H9 (cell line): ENCODE measurements around the gene MTOR. TPM values are rescaled to one million over a fixed set of nuclear protein-coding genes. Genes with fewer than 3 reads are reported as not detected.

Experiments
- DNase-seq: peaks from one replicate; pipeline ENCODE4 v3.0.0-alpha.2; 2017
- H2AFZ ChIP-seq: one replicate; pipeline ENCODE4 v1.6.1; 2013; ENCODE audit warnings: mild to moderate bottlenecking, low read length, control low read depth, moderate library complexity
- H2AK5ac ChIP-seq: 2 replicates; pipeline ENCODE4 v1.6.1; 2013; ENCODE audit warnings: low read length, control low read depth, mixed read lengths; ENCODE audit not compliant: insufficient read length
- H2BK120ac ChIP-seq: one replicate; pipeline ENCODE4 v1.6.1; 2013; ENCODE audit warnings: low read depth, mild to moderate bottlenecking, low read length, control low read depth, inconsistent platforms; ENCODE audit not compliant: poor library complexity, severe bottlenecking
- H2BK12ac ChIP-seq: 2 replicates; pipeline ENCODE4 v1.6.1; 2013; ENCODE audit warnings: low read length, control low read depth, mixed read lengths, low read depth; ENCODE audit not compliant: insufficient read length
- H2BK15ac ChIP-seq: 2 replicates; pipeline ENCODE4 v1.6.1; 2013; ENCODE audit warnings: low read depth, low read length, control low read depth
- H2BK20ac ChIP-seq: one replicate; pipeline ENCODE4 v1.6.1; 2013; ENCODE audit warnings: low read depth, mild to moderate bottlenecking, low read length, control low read depth, inconsistent platforms; ENCODE audit not compliant: poor library complexity, severe bottlenecking
- H2BK5ac ChIP-seq: 2 replicates; pipeline ENCODE4 v1.6.1; 2013; ENCODE audit warnings: low read length, control low read depth, mixed read lengths; ENCODE audit not compliant: insufficient read length
- H3K14ac ChIP-seq: 2 replicates; pipeline ENCODE4 v1.6.1; 2013; ENCODE audit warnings: low read length, control low read depth; ENCODE audit not compliant: insufficient read depth
- H3K18ac ChIP-seq: 2 replicates; pipeline ENCODE4 v1.6.1; 2013; ENCODE audit warnings: low read depth, mild to moderate bottlenecking, mixed read lengths, low read length, control low read depth; ENCODE audit not compliant: insufficient read length
- H3K23ac ChIP-seq: 2 replicates; pipeline ENCODE4 v1.6.1; 2013; ENCODE audit warnings: low read length, control low read depth, mixed read lengths, low read depth; ENCODE audit not compliant: insufficient read length
- H3K23me2 ChIP-seq: 2 replicates; pipeline ENCODE4 v1.6.1; 2013; ENCODE audit warnings: low read depth, mild to moderate bottlenecking, mixed read lengths, low read length, control low read depth; ENCODE audit not compliant: insufficient read length, poor library complexity, severe bottlenecking
- H3K27ac ChIP-seq: 2 replicates; pipeline ENCODE4 v1.5.1; 2013; ENCODE audit warnings: low read length, control low read depth, mixed read lengths, low read depth; ENCODE audit not compliant: insufficient read length
- H3K27me3 ChIP-seq: 2 replicates; pipeline ENCODE4 v1.6.1; 2013; ENCODE audit warnings: low read length, control low read depth, inconsistent platforms; ENCODE audit not compliant: insufficient read depth
- H3K4ac ChIP-seq: 2 replicates; pipeline ENCODE4 v1.6.1; 2013; ENCODE audit warnings: low read depth, mild to moderate bottlenecking, control low read depth, inconsistent platforms, low read length, moderate library complexity
- H3K4me1 ChIP-seq: 2 replicates; pipeline ENCODE4 v1.6.1; 2013; ENCODE audit warnings: low read length, control low read depth, inconsistent platforms; ENCODE audit not compliant: insufficient read depth
- H3K4me2 ChIP-seq: 2 replicates; pipeline ENCODE4 v1.6.1; 2013; ENCODE audit warnings: low read length, control low read depth, mixed read lengths; ENCODE audit not compliant: insufficient read length, insufficient read depth
- H3K56ac ChIP-seq: 2 replicates; pipeline ENCODE4 v1.6.1; 2013; ENCODE audit warnings: low read depth, mild to moderate bottlenecking, mixed read lengths, low read length, control low read depth; ENCODE audit not compliant: insufficient read length
- H3K79me1 ChIP-seq: 2 replicates; pipeline ENCODE4 v1.6.1; 2013; ENCODE audit warnings: low read depth, mild to moderate bottlenecking, moderate library complexity, low read length, control low read depth, inconsistent platforms; ENCODE audit not compliant: insufficient read depth, poor library complexity, severe bottlenecking
- H3K79me2 ChIP-seq: 2 replicates; pipeline ENCODE4 v1.6.1; 2013; ENCODE audit warnings: low read length, control low read depth, inconsistent platforms; ENCODE audit not compliant: insufficient read depth
- H3K9ac ChIP-seq: 2 replicates; pipeline ENCODE4 v1.6.1; 2013; ENCODE audit warnings: low read length, control low read depth, mixed read lengths; ENCODE audit not compliant: insufficient read length; ENCODE audit errors: extremely low read depth
- H3K9me3 ChIP-seq: one replicate; pipeline ENCODE4 v1.6.1; 2013; ENCODE audit warnings: low read depth, low read length, inconsistent platforms; ENCODE audit not compliant: control insufficient read depth
- H3T11ph ChIP-seq: one replicate; pipeline ENCODE4 v1.6.1; 2013; ENCODE audit warnings: mild to moderate bottlenecking, low read length, control low read depth, inconsistent platforms
- H4K20me1 ChIP-seq: one replicate; pipeline ENCODE4 v1.6.1; 2013; ENCODE audit not compliant: control insufficient read depth, insufficient read length, insufficient read depth
- H4K5ac ChIP-seq: 2 replicates; pipeline ENCODE4 v1.6.1; 2013; ENCODE audit warnings: low read depth, mild to moderate bottlenecking, mixed read lengths, low read length, control low read depth; ENCODE audit not compliant: insufficient read length
- H4K8ac ChIP-seq: replicated peaks from 2 replicates; pipeline ENCODE4 v1.6.1; 2013; ENCODE audit warnings: low read length, control low read depth, mixed read lengths, low read depth; ENCODE audit not compliant: insufficient read length
- H4K91ac ChIP-seq: 2 replicates; pipeline ENCODE4 v1.6.1; 2013; ENCODE audit warnings: low read depth, mild to moderate bottlenecking, moderate library complexity, mixed read lengths, low read length, control low read depth; ENCODE audit not compliant: insufficient read length
- H3K27ac Mint-ChIP-seq, 3 experiments: 2 replicates in 2 of 3; 3 replicates in 1 of 3; pipeline ENCODE4 v1.8.0; 2020 to 2021; ENCODE audit warnings: mixed read lengths in 3 of 3, mild to moderate bottlenecking in 1 of 3, moderate library complexity in 1 of 3
- H3K27me3 Mint-ChIP-seq: 2 replicates; pipeline ENCODE4 v1.8.0; 2021; ENCODE audit warnings: low read depth, mild to moderate bottlenecking, moderate library complexity, mixed read lengths
- H3K36me3 Mint-ChIP-seq, 3 experiments: 2 replicates in 2 of 3; 3 replicates in 1 of 3; pipeline ENCODE4 v1.8.0; 2020 to 2021; ENCODE audit warnings: low read depth in 3 of 3, mixed read lengths in 3 of 3; ENCODE audit not compliant: insufficient read depth in 1 of 3
- H3K4me1 Mint-ChIP-seq, 2 experiments: 2 replicates each; pipeline ENCODE4 v1.8.0; 2020; ENCODE audit warnings: mixed read lengths in 2 of 2
- H3K4me3 Mint-ChIP-seq, 2 experiments: 2 replicates in 1 of 2; 3 replicates in 1 of 2; pipeline ENCODE4 v1.8.0; 2020 to 2021; ENCODE audit warnings: mild to moderate bottlenecking in 2 of 2, mixed read lengths in 2 of 2, moderate library complexity in 1 of 2
- H3K9me3 Mint-ChIP-seq, 2 experiments: 2 replicates in 1 of 2; 3 replicates in 1 of 2; pipeline ENCODE4 v1.8.0; 2020; ENCODE audit warnings: mild to moderate bottlenecking in 2 of 2, mixed read lengths in 2 of 2, moderate library complexity in 1 of 2
- CTCF ChIP-seq: fragments of 200-600 bp; sonication (generic); conservative IDR thresholded peaks from 3 replicates; pipeline ENCODE4 v1.8.0; 2021; ENCODE audit warnings: antibody characterized with exemption, mild to moderate bottlenecking
- WGBS: extraction: QIAGEN DNeasy Blood & Tissue Kit; methylation state at CpG from one replicate; pipeline ENCODE4 v1.1.7; 2013; ENCODE audit warnings: missing lambda C conversion rate, low lambda C conversion rate, mixed read lengths; ENCODE audit not compliant: insufficient read length; ENCODE audit errors: extremely low coverage; 5-methylcytosine and 5-hydroxymethylcytosine counted together
- total RNA-seq: library from RNA; stranded (reverse); gene quantifications from 2 replicates; pipeline ENCODE4 v1.2.1, GENCODE V29; 2021

Gene MTOR
- total RNA-seq, 1 experiment from 2014 or later, result 67.5 TPM

GRCh38 chr1:11064942-11065341 is 197.4 kb downstream of the MTOR start:
- no peak overlapping the region for H4K5ac ChIP-seq
- H3K4me1 ChIP-seq, result no peaks in the 10 kb centered on the region
- Mint-ChIP-seq H3K27ac (no peak overlapping the region), H3K4me3 (no peak overlapping the region), H3K27me3 (no peaks in the 10 kb centered on the region), H3K9me3 (no peaks in the 10 kb centered on the region), H3K36me3 (peaks cover 40 to 72% (median 54%) of the 10 kb centered on the region in 3 experiments), H3K4me1 (peaks cover 7% of the 10 kb centered on the region in 2 experiments)
- H2BK20ac ChIP-seq, result no peak overlapping the region
- H3K56ac ChIP-seq, result no peak overlapping the region
- H2AK5ac ChIP-seq, result no peak overlapping the region
- no peak overlapping the region for H3K4me2 ChIP-seq
- no peaks in the 10 kb centered on the region for H3K79me2 ChIP-seq
- DNase-seq, result no peak
- H4K91ac ChIP-seq, result no peak overlapping the region
- H3K18ac ChIP-seq, result no peak overlapping the region
- H2BK15ac ChIP-seq, result no peak overlapping the region
- H2BK5ac ChIP-seq, result no peak overlapping the region
- no peak for TF ChIP-seq CTCF
- no peaks in the 10 kb centered on the region for H3K79me1 ChIP-seq
- no peak overlapping the region for H2BK120ac ChIP-seq
- no peak overlapping the region for H3K23ac ChIP-seq
- no peaks in the 10 kb centered on the region for H3K9me3 ChIP-seq
- no CpG with 5 or more reads among the region's 3 CpGs for WGBS
- H2AFZ ChIP-seq, result no peak overlapping the region
- no peak overlapping the region for H3K14ac ChIP-seq
- no peak overlapping the region for H2BK12ac ChIP-seq
- H3K9ac ChIP-seq, result no peak overlapping the region
- H3T11ph ChIP-seq, result no peak overlapping the region
- H3K27ac ChIP-seq, result no peak overlapping the region
- no peaks in the 10 kb centered on the region for H4K20me1 ChIP-seq
- H3K27me3 ChIP-seq, result no peaks in the 10 kb centered on the region
- no peaks in the 10 kb centered on the region for H3K23me2 ChIP-seq
- H4K8ac ChIP-seq, result no peak overlapping the region
- no peak overlapping the region for H3K4ac ChIP-seq
